HUDEP-2 (cell line): Measurements from ENCODE around the gene NPDC1.
"Not testable (repeated sequence)": the region's sequence is repeated elsewhere in the genome, so short reads cannot be mapped to it uniquely, and the experiment has no call there.

Experiments
- DNase-seq, 76 experiments: peaks; one replicate each; lab custom pipeline; 2025; ENCODE audit not compliant: unreplicated experiment in 76 of 76; lab: John Stamatoyannopoulos, UW

NPDC1 gene

DNA sequence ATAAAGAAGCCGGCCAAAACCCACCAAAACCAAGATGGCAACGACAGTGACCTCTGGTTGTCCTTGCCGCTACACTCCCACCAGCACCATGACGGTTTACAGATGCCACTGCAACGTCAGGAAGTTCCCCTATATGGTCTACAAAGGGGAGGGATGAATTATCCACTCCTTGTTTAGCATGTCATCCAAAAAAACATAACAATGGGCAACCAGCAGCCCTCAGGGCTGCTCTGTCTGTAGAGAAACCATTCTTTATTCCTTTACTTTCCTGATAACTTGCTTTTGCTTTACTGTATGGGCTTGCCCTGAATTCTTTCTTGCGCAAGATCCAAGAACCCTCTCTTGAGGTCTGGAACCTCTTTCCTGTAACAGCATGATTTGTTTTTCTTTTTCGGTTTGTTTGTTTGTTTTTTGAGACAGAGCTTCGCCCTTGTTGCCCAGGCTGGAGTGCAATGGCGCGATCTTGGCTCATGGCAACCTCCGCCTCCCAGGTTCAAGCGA lies 29.3 kb upstream of the NPDC1 start:
- no peak for DNase-seq

DNA sequence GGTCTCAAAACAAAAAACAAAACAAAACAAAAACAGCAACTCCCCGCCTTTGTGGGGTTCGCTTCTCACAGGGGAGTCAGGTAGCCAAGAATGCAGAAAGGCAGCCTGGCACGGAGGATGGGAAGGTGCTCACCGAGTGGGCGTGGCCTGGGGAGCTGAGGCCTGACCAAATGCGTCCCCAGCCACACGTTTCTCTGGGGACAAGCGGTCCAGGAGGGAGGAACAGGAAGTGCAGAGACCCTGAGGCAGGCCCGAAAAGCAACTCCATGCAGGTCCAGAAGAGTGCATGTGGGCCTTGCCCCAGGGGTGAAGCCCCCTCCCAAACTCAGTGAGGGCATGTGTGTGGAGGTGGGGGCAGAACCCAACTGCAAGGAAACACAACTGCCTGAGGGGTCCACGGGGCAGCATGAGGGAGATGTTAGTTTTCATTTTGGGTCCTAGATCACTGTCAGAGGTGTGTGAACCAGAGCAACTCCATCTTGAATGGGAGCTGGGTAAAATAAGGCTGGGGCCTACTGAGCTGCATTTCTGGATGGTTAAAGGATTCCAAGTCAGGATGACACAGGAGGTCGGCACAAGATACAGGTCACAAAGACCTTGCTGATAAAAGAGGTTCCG lies 28.8 kb upstream of the NPDC1 start:
- no peak for DNase-seq

DNA sequence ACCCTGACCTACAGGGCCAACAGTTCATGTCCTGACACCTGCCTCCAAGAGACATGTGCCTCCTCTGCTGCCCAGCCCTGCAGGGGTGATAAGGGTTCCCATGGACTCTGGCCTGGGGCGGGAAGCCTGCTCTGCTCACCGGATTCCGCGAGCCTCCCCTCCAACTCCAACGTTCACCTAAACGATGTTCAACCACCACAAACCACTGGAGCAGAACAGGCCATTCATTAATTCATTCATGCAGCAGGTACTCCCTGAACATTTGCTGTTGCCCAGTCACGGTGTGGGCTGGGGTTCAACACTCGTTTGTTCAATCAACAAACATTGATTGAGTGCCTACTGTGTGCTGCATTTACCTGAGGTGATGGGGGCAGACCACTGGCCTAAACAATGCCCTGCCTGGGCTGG lies 28.0 kb upstream of the NPDC1 start:
- no peak for DNase-seq

DNA sequence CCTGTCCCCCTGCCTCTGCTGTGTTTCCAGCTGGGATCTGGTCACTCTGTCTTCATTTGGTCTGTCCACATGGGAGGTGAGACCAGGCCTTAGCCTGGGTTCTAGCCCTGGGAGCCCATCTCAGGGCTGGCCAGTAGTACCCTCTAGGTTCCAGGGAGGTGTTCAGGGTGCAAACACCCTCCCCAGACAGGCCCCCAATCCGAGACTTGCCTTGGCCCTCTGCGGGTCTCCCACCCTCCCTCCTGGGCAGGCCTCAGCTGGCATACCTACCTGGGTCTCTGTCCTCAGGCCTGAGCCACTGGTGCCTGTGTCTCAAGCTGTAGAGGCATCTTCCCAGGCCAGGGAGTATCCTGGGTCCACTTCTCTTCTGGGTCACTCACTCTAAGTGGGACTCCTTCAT lies 25.3 kb upstream of the NPDC1 start:
- DNase-seq: no peak

DNA sequence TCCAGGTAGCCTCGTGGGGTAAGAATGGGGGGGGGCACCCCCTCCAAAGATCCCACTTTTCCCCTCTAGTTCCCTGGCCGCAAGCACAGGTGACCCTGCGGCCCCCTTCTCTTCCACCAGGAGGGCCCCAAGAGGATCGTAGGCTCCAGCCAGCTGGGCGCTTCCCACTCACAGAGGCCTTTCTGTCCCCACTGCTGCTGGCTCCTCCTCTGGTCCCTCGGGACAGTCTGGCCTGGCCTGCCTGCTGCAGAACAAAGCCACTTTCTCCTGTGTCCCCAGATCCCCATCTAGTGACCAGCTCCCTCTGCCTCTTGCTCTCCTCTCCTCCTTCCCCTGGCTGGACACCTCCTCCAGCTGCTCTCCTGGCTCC lies 24.9 kb upstream of the NPDC1 start:
- peak in 3 of 76 experiments; percentile 19 to 45 (median 41) for DNase-seq

DNA sequence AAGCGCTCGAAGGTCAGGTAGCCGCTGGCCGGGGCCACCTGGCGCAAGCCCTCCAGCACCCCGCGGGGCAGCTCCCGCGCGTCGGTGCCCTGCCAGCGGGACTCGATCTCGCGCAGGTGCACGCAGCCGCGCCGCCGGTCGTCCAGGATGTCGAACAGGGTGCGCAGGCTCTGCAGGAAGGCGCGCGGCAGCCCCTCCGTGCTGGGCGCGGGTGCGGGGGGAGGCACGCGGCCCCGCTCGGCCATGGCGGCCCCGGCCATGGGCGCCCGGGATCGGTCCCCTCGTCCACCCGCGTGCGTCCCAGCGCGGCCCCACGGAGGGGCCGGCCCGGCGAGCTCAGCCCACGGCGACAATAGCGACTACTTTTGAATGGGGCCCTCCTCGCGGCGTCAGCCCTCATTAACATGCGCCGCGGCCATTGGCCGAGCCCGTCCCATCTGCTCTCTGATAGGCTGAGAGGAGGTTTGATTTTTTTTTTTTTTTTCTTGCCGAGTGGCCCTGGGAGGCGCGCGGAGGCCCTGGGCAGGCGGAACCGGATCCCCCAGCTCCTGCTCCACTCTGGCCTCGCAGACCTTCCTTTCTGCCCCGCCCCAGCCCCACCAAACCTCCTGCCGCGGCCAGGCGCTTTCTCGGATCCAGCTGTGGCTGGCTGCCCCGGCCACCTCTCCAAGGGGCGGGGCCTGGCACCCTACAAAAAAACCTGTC lies 24.4 kb upstream of the NPDC1 start, which contains the start of gene SAPCD2:
Gene SAPCD2, minus strand, starts transcription at position 357 of the 705 bp plus-strand sequence. Its CDS starts 97 bp downstream, at position 260.
- peak in 72 of 76 experiments; percentile 43 to 90 (median 78) for DNase-seq

DNA sequence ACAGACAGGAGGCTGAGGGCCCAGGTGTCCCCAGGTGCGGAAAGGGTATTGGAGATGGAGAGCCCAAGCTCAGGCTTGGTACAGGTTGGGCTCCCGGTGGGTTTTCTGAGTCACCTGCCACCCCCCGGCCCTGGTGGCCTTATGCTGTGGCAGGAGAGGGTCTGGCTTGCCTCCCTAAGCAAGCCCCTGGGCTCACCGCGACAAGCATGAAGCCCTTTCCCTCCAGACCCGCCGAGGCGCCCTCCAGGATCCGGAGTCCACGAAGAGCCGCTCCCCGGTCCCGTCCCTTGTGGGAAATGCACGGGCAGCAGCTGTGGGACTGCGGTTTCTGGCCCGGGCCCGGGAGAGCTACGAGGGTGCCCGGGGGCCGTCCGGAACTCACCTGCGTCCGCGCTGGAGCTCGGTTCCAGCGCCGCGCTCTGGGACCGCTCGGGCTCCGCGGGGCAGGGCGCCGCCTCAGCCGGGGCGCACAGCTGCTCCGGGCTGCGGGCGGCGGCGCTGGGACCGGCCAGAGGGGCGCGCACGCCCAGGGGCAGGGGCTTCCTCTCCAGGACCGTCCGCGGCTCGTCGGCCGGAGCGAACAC lies 23.6 kb upstream of the NPDC1 start:
- DNase-seq: no peak

DNA sequence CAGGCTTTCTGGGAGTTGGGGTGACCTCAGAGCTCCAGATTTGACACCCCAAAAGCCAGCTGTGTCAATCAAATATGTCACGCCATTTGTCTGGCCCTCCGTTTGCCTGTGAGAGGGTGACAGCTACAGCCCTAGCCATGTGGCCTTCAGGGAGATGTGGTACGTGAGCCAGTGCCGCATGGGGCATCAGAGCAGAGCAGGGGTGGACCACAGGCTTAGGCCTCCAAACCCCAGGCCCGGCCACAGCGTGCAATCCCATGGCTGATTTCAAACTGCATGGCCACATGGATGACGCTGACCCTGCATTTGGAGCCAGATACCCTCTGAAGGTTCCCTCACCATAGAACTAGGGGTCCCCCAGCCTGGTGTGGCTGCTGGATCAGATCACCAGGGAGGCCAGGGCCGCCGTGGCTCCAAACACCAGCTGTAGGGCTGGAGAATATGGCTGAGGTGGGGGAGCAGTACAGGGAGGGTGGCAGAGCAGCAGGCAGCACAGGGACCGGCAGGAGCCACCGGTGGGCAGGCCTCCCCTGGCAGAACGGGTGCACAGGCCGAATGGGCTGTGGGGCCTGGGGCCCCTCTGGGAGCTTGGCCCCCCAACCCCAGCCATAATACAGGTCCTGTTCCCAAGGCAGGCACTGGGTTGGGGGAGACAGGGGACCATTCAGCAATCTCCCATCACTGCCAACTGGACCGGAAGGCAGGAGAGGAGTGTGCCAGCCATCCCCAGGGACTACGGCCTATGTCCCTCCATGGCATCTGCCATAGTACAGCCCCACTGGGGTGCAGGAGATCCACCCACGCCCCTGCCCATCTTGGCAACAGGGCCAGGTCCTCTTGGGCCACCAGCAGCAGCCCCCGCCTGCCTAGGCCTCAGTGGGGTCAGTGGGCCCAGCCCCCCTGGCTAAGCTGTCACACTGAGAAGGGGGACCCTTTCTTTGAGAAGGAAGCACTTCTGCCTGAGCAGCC lies 22.8 kb upstream of the NPDC1 start:
- no peak for DNase-seq

DNA sequence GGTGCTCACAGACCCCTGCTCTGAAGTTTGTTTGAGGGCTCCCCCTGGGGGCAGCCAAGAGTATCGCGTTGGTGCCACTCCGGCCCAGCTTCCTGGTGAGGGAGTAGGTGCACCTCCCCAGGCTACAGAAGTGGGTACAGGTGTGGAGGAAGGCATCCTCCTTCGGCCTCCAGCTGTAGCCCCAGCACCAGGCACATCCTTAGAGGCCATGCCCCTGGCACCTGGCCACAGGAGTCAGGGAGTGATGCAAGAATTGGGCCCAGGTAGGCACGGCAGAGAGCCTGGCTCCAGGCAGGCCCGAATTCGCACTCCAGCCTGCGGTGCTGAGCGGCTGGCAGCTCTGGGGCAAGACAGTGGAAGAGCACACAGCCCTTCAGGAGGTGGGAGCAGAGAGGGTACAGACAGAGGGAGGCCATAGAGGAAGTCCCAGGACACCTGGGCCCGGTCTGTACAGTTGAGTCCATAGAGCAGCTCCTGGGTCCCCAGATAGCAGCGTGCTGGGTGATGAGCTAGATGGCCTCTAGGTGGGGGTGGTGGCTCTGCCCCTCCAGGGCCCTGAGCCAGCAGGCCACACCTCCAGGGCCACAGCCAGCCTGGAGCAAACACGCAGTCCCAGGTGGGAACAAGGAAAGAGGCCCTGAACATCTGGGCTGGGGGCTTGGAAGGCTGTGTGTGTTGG lies 22.0 kb upstream of the NPDC1 start:
- DNase-seq: peak in 69 of 76 experiments; percentile 12 to 80 (median 60)

DNA sequence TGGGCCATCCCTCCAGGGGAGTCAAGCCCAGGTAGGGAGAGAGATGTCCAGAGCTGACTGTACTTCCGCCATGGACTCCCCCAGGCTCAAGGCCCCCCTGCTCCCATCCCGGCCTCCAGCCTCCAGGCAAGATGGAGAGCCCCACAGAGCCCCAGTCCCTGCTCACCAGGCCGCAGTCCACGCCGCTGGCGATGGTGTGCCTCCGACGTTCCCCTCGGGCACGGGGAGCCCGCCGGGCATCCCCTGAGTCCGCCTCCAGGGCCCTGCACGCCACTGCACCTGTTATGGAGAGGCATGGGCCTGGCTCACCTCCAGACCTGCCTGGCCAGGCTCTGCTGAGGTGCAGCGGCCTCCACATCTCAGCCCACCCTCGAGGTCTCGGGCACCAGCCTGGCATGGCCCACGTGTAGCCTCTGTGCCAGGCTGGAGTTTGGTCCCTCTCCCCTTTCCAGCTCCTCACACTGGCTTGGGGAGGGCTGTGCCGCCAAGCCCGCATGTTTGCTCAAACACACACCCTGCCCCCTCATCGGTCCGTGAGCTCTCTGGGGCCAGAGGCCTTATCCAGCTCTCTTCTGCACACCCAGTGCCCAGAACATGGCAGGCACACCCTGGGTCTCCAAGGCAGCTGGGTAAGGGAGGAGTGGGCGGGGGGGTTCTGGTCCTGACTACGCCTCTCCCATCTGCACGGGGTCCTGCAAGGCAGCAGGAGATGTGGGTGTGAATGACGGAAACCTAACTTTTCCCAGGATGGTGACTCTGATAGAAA lies 20.3 kb upstream of the NPDC1 start:
- no peak for DNase-seq

DNA sequence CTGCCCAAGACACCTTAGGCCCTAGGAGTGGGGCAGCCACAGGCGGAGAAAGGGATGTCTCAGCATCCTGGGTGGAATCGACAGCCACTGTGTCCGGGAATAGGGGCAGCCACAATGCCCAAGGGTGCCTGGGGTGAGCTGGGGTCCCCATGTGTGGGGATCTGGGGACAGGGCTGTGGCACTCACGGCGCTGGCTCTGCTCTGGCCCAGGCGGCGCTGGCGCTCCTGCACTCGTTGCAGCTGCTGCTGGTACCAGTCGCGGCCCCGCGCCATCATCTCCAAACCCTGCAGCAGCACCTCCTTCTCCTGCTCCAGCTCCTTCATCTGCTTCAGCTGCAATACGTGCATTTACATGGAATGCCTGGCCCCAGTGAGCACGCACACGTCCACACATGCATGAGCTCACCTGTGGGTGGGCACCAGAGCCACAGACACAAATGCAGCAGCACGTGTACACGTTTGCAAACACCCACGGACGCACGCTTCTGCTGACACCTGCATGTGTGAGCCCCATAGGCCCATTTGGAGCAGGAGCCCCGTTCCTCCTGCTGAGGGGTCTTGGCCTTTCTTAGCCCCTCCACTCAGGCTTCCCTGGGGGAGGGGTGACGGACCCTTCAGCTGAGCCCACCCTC lies 19.5 kb upstream of the NPDC1 start:
- no peak for DNase-seq

DNA sequence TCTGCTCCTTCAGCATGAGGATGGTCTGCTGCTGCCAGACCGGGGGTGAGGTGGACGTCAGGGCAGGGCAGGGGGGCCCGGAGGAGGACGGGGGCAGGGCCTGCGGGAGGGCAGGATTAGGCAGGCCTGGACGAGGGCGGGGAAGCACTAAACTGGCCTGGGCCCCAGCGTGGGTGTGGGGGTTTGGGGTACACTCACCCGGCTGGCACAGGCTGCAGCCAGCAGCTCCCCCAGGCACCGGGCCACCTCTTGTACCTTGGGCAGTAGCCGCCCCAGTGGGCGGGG lies 18.8 kb upstream of the NPDC1 start:
- no peak for DNase-seq

DNA sequence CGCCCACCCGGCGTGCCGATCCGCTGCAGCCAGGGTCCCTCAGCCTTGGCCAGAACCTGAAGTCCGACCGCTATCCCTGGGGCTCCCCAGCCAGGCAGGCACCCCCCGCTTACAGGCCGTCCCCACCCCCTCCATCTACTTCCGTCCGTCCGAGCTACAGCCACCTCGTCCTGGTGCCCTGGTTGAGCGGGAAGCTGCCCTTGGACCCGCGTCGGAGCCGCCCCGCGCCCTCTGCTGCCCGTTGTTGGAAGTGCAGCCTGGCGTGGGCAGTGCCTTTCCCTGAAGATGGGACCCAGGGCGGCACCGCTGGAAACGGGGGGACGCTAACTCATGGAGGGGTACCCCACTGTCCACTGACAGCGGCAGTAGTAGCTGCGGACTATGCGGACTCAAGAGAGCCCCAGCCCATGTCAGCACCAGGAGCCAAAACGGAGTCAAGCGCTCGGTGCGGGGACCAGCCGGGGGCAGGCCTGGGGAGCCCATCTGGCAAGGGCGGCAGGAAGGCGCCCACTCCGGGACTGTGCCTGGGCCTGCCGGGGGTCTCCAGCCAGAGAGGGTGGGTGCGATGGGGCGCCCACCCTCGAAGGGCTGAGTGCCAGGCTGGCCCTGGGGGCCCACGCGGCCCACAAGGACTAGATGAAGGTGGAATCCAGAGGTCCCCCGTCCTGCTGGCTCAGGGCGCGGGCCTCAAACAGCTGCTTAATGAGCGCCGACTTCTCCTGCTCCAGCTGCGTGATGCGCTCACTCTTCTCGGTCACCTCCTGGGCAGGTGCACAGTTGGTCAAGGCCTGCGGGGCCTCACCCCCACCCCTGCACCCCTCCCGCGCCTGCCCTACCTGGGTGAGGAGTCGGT lies 18.3 kb upstream of the NPDC1 start:
- peak in 49 of 76 experiments; percentile 3 to 66 (median 32) for DNase-seq

DNA sequence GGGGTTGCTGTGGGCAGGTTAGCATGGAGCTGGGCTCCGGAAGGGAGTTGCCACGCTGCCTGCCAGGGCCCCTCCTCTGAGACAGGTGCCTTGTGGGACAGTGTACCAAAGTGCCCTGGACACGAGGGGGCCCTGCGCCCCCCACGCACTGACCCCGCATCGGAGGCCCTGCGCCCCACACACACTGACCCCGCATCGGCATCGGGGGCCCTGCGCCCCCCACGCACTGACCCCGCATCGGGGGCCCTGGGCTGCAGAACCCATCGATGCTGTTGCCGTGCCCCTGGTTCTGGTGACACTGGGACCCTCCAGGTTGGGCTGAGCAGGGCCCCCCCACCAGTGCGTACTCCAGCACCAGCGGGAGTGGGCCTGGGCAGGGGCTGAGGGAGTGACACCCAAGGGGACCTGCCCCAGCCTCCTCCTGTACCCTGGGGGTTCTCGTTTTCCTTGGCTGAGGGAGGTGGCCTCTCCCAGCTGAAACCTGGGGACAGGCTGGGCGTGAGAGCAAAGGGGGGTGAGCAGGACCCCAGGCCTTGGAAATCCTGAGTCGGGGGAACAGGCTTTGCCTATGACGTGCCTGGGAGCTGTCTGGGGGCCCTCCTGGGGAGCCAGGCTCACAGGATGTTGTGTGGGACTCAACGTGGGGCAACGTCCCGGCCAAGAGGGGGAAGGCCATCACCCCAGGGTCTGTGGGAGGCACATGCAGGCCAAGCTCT lies 17.5 kb upstream of the NPDC1 start:
- DNase-seq: no peak

DNA sequence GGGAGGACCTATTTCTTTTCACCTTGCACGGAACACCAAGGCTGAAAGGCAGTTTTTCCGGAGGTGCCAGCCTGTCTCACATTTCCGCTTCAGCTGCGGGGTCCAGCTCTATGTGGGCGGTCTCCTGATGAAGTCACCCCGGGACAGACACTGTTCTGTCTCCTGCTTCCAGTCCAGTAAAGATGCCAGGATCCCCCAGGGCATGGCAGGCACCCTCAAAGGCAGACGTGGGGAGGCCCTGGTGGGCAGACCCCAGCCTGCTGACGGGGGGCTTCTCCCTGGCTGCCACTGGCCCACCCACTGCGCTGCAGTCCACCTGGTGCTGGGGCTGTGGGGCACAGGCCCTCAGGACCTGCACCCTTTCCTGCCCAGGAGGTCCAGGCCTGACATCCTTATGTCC lies 16.8 kb upstream of the NPDC1 start:
- not testable (repeated sequence) for DNase-seq

DNA sequence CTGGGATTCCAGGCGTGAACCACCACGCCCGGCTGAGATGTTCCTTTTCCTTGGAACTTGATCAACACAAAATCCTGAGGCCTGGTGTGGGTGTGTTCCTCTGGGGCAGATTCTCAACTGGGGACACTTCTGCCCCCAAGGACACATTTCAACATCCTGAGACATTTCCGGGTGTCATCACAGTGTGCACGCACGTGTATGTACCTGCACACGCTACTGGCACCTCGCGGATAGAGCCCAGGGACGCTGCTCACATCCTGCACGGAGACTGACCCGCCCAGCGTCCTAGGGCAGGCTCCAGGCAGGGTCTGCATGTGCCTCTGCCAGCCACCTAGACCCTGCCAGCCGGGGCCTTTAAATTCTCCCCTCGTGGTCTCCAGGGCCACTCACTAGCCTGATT lies 16.4 kb upstream of the NPDC1 start:
- no peak for DNase-seq

DNA sequence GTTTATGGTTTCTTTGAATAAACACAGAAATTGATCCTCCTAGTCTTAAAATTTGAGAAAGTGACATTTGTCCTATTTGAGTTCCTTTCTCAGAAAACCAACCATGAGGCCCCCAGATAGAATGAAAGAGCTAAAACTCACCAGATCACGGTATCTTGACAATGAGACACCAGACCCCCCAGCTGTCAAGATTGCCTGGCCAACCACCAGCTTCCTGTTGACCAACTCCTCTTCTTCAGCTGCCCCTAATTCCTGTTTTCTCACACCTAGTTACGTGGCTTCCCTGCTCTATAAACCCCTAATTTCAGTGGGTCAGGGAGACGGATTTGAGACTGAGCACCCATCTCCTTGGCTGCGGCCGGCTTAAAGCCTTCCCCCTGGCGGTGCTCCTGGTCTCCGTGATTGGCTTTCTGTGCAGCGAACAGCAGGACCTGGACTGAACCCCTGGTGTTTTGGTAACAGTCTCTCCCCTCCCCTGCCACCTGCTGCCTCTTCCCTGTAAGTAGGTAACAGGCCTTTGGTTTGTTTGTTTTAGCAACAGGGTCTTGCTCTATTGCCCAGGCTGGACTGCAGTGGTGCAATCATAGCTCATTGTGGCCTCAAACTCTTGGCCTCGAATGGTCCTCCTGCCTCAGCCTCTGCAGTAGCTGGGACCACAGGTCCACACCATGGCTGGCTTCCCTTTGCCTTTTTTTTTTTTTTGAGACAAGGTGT lies 12.7 kb upstream of the NPDC1 start:
- no peak for DNase-seq
